K562 (cell line): Measurements from ENCODE around the gene HDGFL2. TPM values are rescaled to one million over a fixed set of nuclear protein-coding genes. Genes with fewer than 3 reads are reported as not detected.

Source experiments
- ATAC-seq: fragments of 200-7000 bp; cut with Tn5 transposase; 3 replicates; pipeline ENCODE4 v1.9.1; 2020; ENCODE audit warnings: moderate library complexity
- BruUV-seq: library from RNA; stranded (reverse); fragments of 400-500 nt; replicated peaks from 2 replicates; lab custom pipeline; 2021; lab: Mats Ljungman, UMichigan
- CTCF ChIA-PET: fragments of 300-600 bp; formaldehyde crosslinking; extraction: SDS; loops from one replicate; lab custom pipeline; 2021; ENCODE audit warnings: low intra/inter-chr PET ratio; lab: Yijun Ruan, JAX
- POLR2A ChIA-PET: fragments of 300-600, 350-650 bp; sonication (Branson Sonifier 250); formaldehyde crosslinking; extraction: SDS; loops from one replicate; lab custom pipeline; 2021; ENCODE audit warnings: antibody characterized with exemption, inconsistent platforms; lab: Yijun Ruan, JAX
- DNase-seq, 4 experiments: peaks; one replicate each; pipeline versions ENCODE4 v3.0.0 to v3.0.0-alpha.2; 2011 to 2018; ENCODE audit warnings: low spot score in 3 of 4, mixed read lengths in 3 of 4; ENCODE audit errors: extremely low read depth in 1 of 4
- FAIRE-seq: peaks from 2 replicates; lab custom pipeline; 2011; peaks lifted over from hg19 to GRCh38; lab: Jason Lieb, UNC
- H2AFZ ChIP-seq: 2 replicates; pipeline ENCODE4 v1.6.0; 2011; ENCODE audit warnings: low read depth, low read length, control low read depth, inconsistent platforms
- H3K27ac ChIP-seq: fragments of 200-600 bp; 3 replicates; pipeline ENCODE4 v1.8.0; 2011; ENCODE audit warnings: low read depth, mild to moderate bottlenecking, control low read depth, inconsistent platforms, low read length, moderate library complexity, mixed read lengths; ENCODE audit errors: extremely low read depth
- H3K27me3 ChIP-seq, 2 experiments: fragments of 300-600 bp in 1 of 2; 2 replicates in 1 of 2; 3 replicates in 1 of 2; pipeline versions ENCODE4 v1.6.0 to v1.8.0; 2011; ENCODE audit warnings: inconsistent platforms in 2 of 2, low read length in 2 of 2, mild to moderate bottlenecking in 1 of 2, mixed read lengths in 1 of 2, moderate library complexity in 1 of 2; ENCODE audit not compliant: control insufficient read depth in 2 of 2, insufficient read depth in 2 of 2
- H3K36me3 ChIP-seq: fragments of 300-600 bp; 3 replicates; pipeline ENCODE4 v1.8.0; 2011; ENCODE audit warnings: mild to moderate bottlenecking, low read length, inconsistent platforms; ENCODE audit not compliant: control insufficient read depth, insufficient read depth
- H3K4me1 ChIP-seq, 2 experiments: fragments of 200-600 bp in 1 of 2; replicated peaks in 1 of 2; 2 replicates in 1 of 2; 3 replicates in 1 of 2; pipeline versions ENCODE4 v1.5.1 to v1.8.0; 2011; ENCODE audit warnings: inconsistent platforms in 2 of 2, low read length in 2 of 2, mild to moderate bottlenecking in 1 of 2, mixed read lengths in 1 of 2, moderate library complexity in 1 of 2; ENCODE audit not compliant: control insufficient read depth in 2 of 2, insufficient read depth in 2 of 2
- H3K4me2 ChIP-seq: 2 replicates; pipeline ENCODE4 v1.6.1; 2011; ENCODE audit warnings: low read length, control low read depth, inconsistent platforms, mixed read lengths; ENCODE audit not compliant: insufficient read depth
- H3K4me3 ChIP-seq: fragments of 200-600 bp; sonication (generic), shearing (Covaris generic); 2 replicates; pipeline ENCODE4 v1.5.1; 2016; ENCODE audit warnings: control low read depth, inconsistent platforms
- H3K79me2 ChIP-seq: fragments of 200-600 bp; 3 replicates; pipeline ENCODE4 v1.8.0; 2011; ENCODE audit warnings: low read length, inconsistent platforms; ENCODE audit not compliant: control insufficient read depth, insufficient read depth
- H3K9ac ChIP-seq, 2 experiments: 2 replicates each; pipeline versions ENCODE4 v1.6.0 to v1.6.1; 2011; ENCODE audit warnings: low read depth in 2 of 2, low read length in 2 of 2, control low read depth in 1 of 2, inconsistent platforms in 1 of 2, mild to moderate bottlenecking in 1 of 2, mixed read lengths in 1 of 2; ENCODE audit not compliant: insufficient read depth in 1 of 2
- H3K9me1 ChIP-seq: one replicate; pipeline ENCODE4 v1.6.0; 2011; ENCODE audit warnings: inconsistent platforms, mild to moderate bottlenecking, low read length, moderate library complexity; ENCODE audit not compliant: control insufficient read depth, insufficient read depth
- H3K9me3 ChIP-seq: replicated peaks from 2 replicates; pipeline ENCODE4 v1.5.1; 2011; ENCODE audit warnings: low read depth, low read length, inconsistent platforms; ENCODE audit not compliant: control insufficient read depth, insufficient read depth
- H4K20me1 ChIP-seq: replicated peaks from 2 replicates; pipeline ENCODE4 v1.6.1; 2011; ENCODE audit warnings: low read length, inconsistent platforms, mixed read lengths; ENCODE audit not compliant: control insufficient read depth, insufficient read depth
- CREB3L1 ChIP-seq: fragments of 450-650 bp; IDR thresholded peaks from 2 replicates; pipeline ENCODE4 v1.6.1; 2014; ENCODE audit warnings: low read depth, mild to moderate bottlenecking, moderate library complexity, borderline replicate concordance
- FOXM1 ChIP-seq, 2 experiments: fragments of 450-650 bp in 1 of 2; sonication (generic) in 1 of 2; formaldehyde crosslinking in 1 of 2; IDR thresholded peaks; 2 replicates each; pipeline versions ENCODE4 v1.6.1 to v1.9.0; 2017 to 2022; ENCODE audit warnings: low read depth in 2 of 2, mild to moderate bottlenecking in 2 of 2, missing genetic modification reagents in 1 of 2, moderate library complexity in 1 of 2
- HNRNPUL1 ChIP-seq: fragments of 200-400 bp; formaldehyde crosslinking; IDR thresholded peaks from 2 replicates; pipeline ENCODE4 v1.6.1; 2017; ENCODE audit warnings: low read length
- KDM5B ChIP-seq: fragments of 200-600 bp; sonication (generic); IDR thresholded peaks from 2 replicates; pipeline ENCODE4 v1.6.1; 2012; ENCODE audit warnings: low read depth, mild to moderate bottlenecking, moderate library complexity, low read length, control low read depth, inconsistent platforms; ENCODE audit not compliant: insufficient replicate concordance
- RAD21 ChIP-seq, 2 experiments: fragments of 250-450 bp in 1 of 2; fragments of 450-650 bp in 1 of 2; sonication (Bioruptor Pico) in 1 of 2; formaldehyde crosslinking in 1 of 2; IDR thresholded peaks in 1 of 2; conservative IDR thresholded peaks in 1 of 2; 2 replicates each; pipeline versions ENCODE4 v1.4.0 to v1.8.0; 2020 to 2022; ENCODE audit warnings: mild to moderate bottlenecking in 2 of 2, moderate library complexity in 1 of 2
- RNF2 ChIP-seq: sonication (generic); IDR thresholded peaks from 2 replicates; pipeline ENCODE4 v1.6.1; 2016
- SNAPC5 ChIP-seq: fragments of 250-450 bp; sonication (Bioruptor Pico); IDR thresholded peaks from 2 replicates; pipeline ENCODE4 v1.8.0; 2021; ENCODE audit warnings: moderate library complexity, mild to moderate bottlenecking, inconsistent platforms
- ZNF398 ChIP-seq: fragments of 250-450 bp; sonication (Bioruptor Pico); IDR thresholded peaks from 2 replicates; pipeline ENCODE4 v1.8.0; 2021; ENCODE audit warnings: moderate library complexity, mild to moderate bottlenecking, inconsistent platforms
- ZNF436 ChIP-seq: fragments of 250-450, 450-650 bp; sonication (Bioruptor Pico); formaldehyde crosslinking; IDR thresholded peaks from 2 replicates; pipeline ENCODE4 v1.7.0; 2020; ENCODE audit warnings: mild to moderate bottlenecking
- WGBS: fragments of 100-300 bp; shearing (Covaris generic); methylation state at CpG from one replicate; pipeline ENCODE4 v1.1.6; 2016; ENCODE audit warnings: low coverage, mixed read lengths; ENCODE audit not compliant: insufficient coverage; ENCODE audit errors: missing lambda C conversion rate; 5-methylcytosine and 5-hydroxymethylcytosine counted together
- in situ Hi-C: fragments of 300-500 bp; cut with MboI; formaldehyde crosslinking; loops from 4 replicates; pipeline ENCODE4 v1.15.0; 2018; ENCODE audit warnings: inconsistent platforms, mixed read lengths
- intact Hi-C: fragments of 100-400 bp; cut with micrococcal nuclease; formaldehyde crosslinking; loops from 2 replicates; pipeline ENCODE4 v1.14.2; 2022
- polyA plus RNA-seq, 8 experiments: library from polyadenylated mRNA; depleted of rRNA in 4 of 8; stranded (reverse) in 5 of 8; unstranded in 3 of 8; fragments of >200 nt; fragmentation: Nextera tagmentation in 2 of 8; fragmentation: Illumina TruSeq in 1 of 8; extraction: Ambion mirVana in 2 of 8; extraction: Trizol in 1 of 8; gene quantifications; 2 replicates each; pipeline versions ENCODE4 v1.2.1 to v1.2.3, GENCODE V29; 2011 to 2014; ENCODE audit warnings: inconsistent platforms in 1 of 8, missing spikeins in 1 of 8
- total RNA-seq, 7 experiments: library from RNA; depleted of rRNA in 6 of 7; stranded (reverse); fragments of >200 nt in 6 of 7; fragmentation: Illumina TruSeq in 2 of 7; extraction: Trizol in 2 of 7; gene quantifications; 2 replicates each; pipeline versions ENCODE4 v1.2.1 to v1.2.3, GENCODE V29; 2011 to 2021; ENCODE audit warnings: low replicate concordance in 1 of 7

The HDGFL2 gene
- total and polyA plus RNA-seq, 9 of the 15 experiments (the other 6 are each of a cell fraction or from before 2014, with no cell fraction given), result 0.13 to 61.7 (median 16.0) TPM

- no peaks in the 10 kb centered on the region for H4K20me1 ChIP-seq
- BruUV-seq, result no TSS peak
- H3K27me3 ChIP-seq, result no peaks in the 10 kb centered on the region
- H3K4me1 ChIP-seq, result peaks cover 0 to 2% of the 10 kb centered on the region in 2 experiments; a peak in 1 of 5 replicates
- no peak overlapping the region for H3K4me2 ChIP-seq
- TF ChIP-seq CREB3L1, result no peak
- no peak for TF ChIP-seq FOXM1 (IDR thresholded peaks at IDR 0.05; ENCODE audit: low read depth)
- no peak for TF ChIP-seq FOXM1 (CRISPR knock-in tag; IDR thresholded peaks at IDR 0.05; ENCODE audit: low read depth)
- TF ChIP-seq RAD21 (CRISPR knock-in tag; conservative IDR thresholded peaks at IDR 0.05 in 1 of 2, IDR thresholded peaks at IDR 0.05 in 1 of 2), result no peak
- no peak for TF ChIP-seq RNF2
- no peak for TF ChIP-seq ZNF398 (CRISPR knock-in tag)
- no peak for TF ChIP-seq ZNF436
- TF ChIP-seq KDM5B, result no peak
- TF ChIP-seq SNAPC5, result no peak
- TF ChIP-seq HNRNPUL1, result no peak
- no peak; the same call in 2 of the 3 replicates for ATAC-seq
- H3K4me3 ChIP-seq, result no peak overlapping the region
- ChIA-PET CTCF (no interaction called here), POLR2A (interaction anchor here (0.8 to 1.0 kb wide), 2 partner anchors 9 to 20 kb away, joined by 3 to 5 read pairs; no protein-coding TSS in a partner anchor)
- H3K9ac ChIP-seq, result peak overlapping the region in 1 of 2 experiments; percentile 17; a peak in 1 of 4 replicates
- H3K79me2 ChIP-seq, result peaks cover 2% of the 10 kb centered on the region; the same call in 1 of the 3 replicates
- peaks cover 4% of the 10 kb centered on the region for H3K9me1 ChIP-seq
- H2AFZ ChIP-seq, result no peak overlapping the region
- in situ Hi-C loops (no loop called here), intact Hi-C loops (no loop called here)
- no peak for DNase-seq
- 90% methylated on average over 7 of the region's 7 CpGs for WGBS
- H3K27ac ChIP-seq, result no peak overlapping the region
- FAIRE-seq, result no peak
- H3K9me3 ChIP-seq, result no peaks in the 10 kb centered on the region
- peaks cover 85% of the 10 kb centered on the region; the same call in 2 of the 3 replicates for H3K36me3 ChIP-seq
Measured at GRCh38 chr19:4436231-4436630, 35.9 kb upstream of the HDGFL2 start.
